Measurements from ENCODE around the gene SOWAHB.

The SOWAHB gene

DNA sequence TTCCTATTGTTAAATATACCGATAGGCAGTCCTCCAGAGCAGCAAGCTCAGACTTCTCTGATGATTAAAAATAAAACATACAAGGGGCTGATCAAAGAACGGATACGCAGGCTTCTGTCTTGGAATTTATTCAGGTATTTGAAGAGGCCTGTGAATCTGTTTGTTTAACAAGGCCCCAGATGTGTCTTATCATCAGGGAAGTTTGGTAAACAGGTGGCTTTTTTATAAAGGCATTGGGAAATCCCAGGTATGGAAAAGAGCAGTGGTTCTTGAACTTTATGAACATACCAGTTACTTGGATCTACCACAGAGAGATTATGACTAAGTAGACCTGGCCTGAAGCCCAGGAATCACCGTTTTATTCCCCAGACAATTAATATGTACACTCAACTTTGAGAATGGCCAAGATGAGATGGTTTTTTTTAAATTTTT, 47.9 kb downstream of the SOWAHB start:
- DNase-seq (ENCODE audit: low read depth in 2 of 2): no peak

All from stimulated activated CD8-positive, alpha-beta memory T cell treated with anti-CD3 and anti-CD28 coated beads, Interleukin-2, amount 100 ng/mL, for 48 hours (primary cell).